HL-60 (cell line): Measurements from ENCODE around the gene ROR1.

Experiments used
- DNase-seq, 2 experiments: peaks; one replicate each; pipeline ENCODE4 v3.0.0-alpha.2; 2010 to 2020; ENCODE audit warnings: low read depth in 1 of 2, low spot score in 1 of 2
- H3K27ac ChIP-seq: fragments of 250-450 bp; sonication (Bioruptor Pico); replicated peaks from 2 replicates; pipeline ENCODE4 v1.5.1; 2020; ENCODE audit warnings: mild to moderate bottlenecking, moderate library complexity
- H3K27me3 ChIP-seq: fragments of 250-450 bp; sonication (Bioruptor Pico); 2 replicates; pipeline ENCODE4 v1.5.1; 2021; ENCODE audit warnings: mild to moderate bottlenecking, moderate library complexity; ENCODE audit not compliant: insufficient read depth, poor library complexity, severe bottlenecking
- H3K4me3 ChIP-seq: replicated peaks from 2 replicates; pipeline ENCODE4 v1.5.1; 2011; ENCODE audit warnings: mild to moderate bottlenecking, control low read depth, low read length; ENCODE audit not compliant: insufficient read depth
- GABPA ChIP-seq: IDR thresholded peaks from 2 replicates; pipeline ENCODE4 v1.6.1; 2012; ENCODE audit warnings: low read depth
- POLR2AphosphoS5 ChIP-seq: IDR thresholded peaks from 2 replicates; pipeline ENCODE4 v1.6.1; 2012; ENCODE audit warnings: low read depth
- REST ChIP-seq: IDR thresholded peaks from 2 replicates; pipeline ENCODE4 v1.6.1; 2012; ENCODE audit warnings: low read depth; ENCODE audit not compliant: insufficient replicate concordance
- SPI1 ChIP-seq: IDR thresholded peaks from 2 replicates; pipeline ENCODE4 v1.6.1; 2012; ENCODE audit warnings: low read depth, mild to moderate bottlenecking, borderline replicate concordance
- TF ChIP-seq, protein P1 (sequence below): IDR thresholded peaks from one replicate; pipeline ENCODE4 v1.5.1; 2011; ENCODE audit warnings: low read length, control low read depth, inconsistent platforms; ENCODE audit not compliant: insufficient read depth

ROR1 gene

GRCh38 chr1:64043288-64043687 lies 269.5 kb downstream of the ROR1 start:
- no peak for TF ChIP-seq GABPA
- TF ChIP-seq, protein P1, sequence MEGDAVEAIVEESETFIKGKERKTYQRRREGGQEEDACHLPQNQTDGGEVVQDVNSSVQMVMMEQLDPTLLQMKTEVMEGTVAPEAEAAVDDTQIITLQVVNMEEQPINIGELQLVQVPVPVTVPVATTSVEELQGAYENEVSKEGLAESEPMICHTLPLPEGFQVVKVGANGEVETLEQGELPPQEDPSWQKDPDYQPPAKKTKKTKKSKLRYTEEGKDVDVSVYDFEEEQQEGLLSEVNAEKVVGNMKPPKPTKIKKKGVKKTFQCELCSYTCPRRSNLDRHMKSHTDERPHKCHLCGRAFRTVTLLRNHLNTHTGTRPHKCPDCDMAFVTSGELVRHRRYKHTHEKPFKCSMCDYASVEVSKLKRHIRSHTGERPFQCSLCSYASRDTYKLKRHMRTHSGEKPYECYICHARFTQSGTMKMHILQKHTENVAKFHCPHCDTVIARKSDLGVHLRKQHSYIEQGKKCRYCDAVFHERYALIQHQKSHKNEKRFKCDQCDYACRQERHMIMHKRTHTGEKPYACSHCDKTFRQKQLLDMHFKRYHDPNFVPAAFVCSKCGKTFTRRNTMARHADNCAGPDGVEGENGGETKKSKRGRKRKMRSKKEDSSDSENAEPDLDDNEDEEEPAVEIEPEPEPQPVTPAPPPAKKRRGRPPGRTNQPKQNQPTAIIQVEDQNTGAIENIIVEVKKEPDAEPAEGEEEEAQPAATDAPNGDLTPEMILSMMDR: no peak
- TF ChIP-seq SPI1: no peak
- TF ChIP-seq REST: no peak
- TF ChIP-seq POLR2AphosphoS5: no peak
- no peak for DNase-seq
- Histone ChIP-seq H3K4me3 (no peak overlapping the region), H3K27me3 (peaks cover 5% of the 10 kb centered on the region), H3K27ac (no peak overlapping the region)

DNA sequence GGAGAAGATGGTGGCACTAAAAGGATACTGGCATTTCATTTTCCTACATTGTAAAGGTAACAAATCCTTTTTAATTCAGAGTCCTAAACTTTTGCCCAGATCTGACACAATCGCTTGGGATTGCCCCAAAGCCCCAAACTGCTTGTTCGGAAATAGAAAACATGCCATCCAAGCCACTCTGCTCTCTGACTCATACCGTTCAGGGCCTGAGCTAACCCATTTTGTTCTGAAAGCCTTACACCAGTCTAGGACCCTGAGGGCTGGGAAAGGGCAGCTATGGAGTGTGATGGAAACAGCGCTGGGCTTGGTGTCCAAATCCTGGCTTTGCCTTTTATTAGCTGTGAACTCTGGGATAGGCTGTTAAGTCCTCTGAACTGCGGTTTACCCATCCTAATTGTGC lies 270.2 kb downstream of the ROR1 start:
- TF ChIP-seq POLR2AphosphoS5 (no peak), SPI1 (no peak), REST (no peak), GABPA (no peak)
- TF ChIP-seq, protein P1: no peak
- H3K4me3 ChIP-seq: no peak overlapping the region
- no peak overlapping the region for H3K27ac ChIP-seq
- DNase-seq: no peak
- peaks cover 5% of the 10 kb centered on the region for H3K27me3 ChIP-seq

DNA sequence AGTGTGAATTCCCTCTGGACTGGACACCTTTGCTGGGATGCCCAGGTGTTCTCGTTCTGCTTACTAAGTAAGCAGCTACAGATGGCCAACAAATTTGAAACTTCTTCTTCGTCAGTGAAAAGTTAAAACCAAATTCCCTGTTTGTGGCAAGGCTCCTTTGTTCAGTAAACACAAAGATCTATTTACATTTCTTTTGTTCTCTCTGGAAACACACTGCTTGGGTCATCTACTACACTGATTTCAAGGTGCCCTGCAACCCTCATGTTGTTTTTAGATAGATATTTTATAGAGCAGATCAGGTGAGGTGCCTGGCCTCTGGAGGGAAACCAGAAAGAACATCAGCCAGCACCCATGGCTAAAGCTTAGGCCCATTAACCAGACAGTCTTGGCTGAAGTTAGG lies 272.4 kb downstream of the ROR1 start:
- Histone ChIP-seq H3K27me3 (no peaks in the 10 kb centered on the region), H3K27ac (no peak overlapping the region), H3K4me3 (no peak overlapping the region)
- DNase-seq: no peak
- TF ChIP-seq SPI1 (no peak), REST (no peak), POLR2AphosphoS5 (no peak), GABPA (no peak)
- TF ChIP-seq, protein P1: no peak
